ENCODE measurements around the gene PRKAG1.

DNA sequence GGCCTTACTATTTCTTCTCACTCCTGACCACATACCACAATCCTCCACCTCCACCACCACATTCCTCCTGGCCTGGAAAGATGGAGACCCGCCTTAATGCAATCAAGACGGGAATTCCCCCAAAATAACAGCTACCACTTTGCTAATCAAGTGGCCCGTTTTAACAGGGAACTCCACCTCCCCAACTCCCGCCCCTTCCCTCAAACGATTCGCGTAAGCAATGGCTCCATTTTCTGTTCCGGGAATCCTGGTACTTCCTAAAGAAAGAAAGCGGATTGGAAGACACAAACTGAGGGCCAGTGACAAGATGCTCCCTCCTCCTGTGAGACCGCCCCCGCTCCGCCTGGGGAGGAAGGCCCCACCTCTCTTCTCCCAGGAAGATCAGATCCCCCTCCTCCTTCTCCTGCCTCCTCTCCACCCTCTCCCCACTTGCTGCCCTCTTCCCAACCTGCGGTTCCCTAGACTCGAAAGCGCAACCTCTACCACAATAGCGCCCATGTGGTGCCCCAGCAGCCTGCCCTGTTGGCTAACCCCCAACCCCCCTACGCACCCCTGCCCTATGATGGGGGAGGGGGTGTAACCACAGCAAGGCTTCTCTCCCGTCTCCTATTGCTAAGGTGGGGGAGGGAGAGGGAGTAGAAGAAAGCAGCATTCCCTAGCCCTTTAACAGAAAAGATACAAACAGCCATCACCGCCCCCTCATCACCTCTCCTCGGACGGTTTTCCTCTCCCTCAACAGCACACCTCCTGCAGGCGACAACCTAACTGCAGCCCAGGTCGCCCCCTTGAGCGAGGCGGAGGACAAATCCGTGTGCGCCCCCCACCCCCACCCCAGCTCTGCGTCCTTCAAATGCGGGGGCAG, 62.1 kb downstream of the PRKAG1 start:
- no peak for TF ChIP-seq CTCF (conservative IDR thresholded peaks at IDR 0.05; ENCODE audit: low read depth, low read length)
- TF ChIP-seq EZH2phosphoT487 (IDR thresholded peaks at IDR 0.05; ENCODE audit: borderline replicate concordance, low read length), result no peak
- no peak for TF ChIP-seq EZH2 (IDR thresholded peaks at IDR 0.05; ENCODE audit: low read length, unreplicated experiment)
